ENCODE data around the gene NFE2L2. TPM values are rescaled to one million over a fixed set of nuclear protein-coding genes. Genes with fewer than 3 reads are reported as not detected.
"Not testable (repeated sequence)": the region's sequence is repeated elsewhere in the genome, so short reads cannot be mapped to it uniquely, and the experiment has no call there.

Gene NFE2L2
- total RNA-seq, 1 donor from 2014 or later, result 92.3 TPM

GRCh38 chr2:177257471-177257870 lies 7.1 kb downstream of the NFE2L2 start:
- no peak for DNase-seq

DNA sequence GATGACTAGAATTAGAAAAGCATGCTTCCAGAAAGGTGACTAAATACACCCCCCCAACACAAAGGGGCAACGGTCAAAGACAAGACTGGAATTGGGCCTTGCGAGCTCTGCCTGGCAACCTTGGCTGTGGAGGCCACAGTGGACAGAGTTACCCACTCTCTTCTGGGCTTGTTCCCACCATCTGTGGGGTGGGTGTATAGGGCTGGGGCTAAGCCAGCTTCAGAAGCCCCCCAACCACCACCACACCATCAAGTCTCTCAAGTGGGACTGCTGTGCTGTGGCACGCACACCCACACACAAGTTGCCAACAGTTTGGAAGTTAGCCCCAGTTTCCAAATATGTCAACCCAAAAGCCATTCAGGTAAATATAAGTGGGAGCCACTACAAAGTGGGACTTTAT lies 7.8 kb downstream of the NFE2L2 start:
- no peak for DNase-seq

DNA sequence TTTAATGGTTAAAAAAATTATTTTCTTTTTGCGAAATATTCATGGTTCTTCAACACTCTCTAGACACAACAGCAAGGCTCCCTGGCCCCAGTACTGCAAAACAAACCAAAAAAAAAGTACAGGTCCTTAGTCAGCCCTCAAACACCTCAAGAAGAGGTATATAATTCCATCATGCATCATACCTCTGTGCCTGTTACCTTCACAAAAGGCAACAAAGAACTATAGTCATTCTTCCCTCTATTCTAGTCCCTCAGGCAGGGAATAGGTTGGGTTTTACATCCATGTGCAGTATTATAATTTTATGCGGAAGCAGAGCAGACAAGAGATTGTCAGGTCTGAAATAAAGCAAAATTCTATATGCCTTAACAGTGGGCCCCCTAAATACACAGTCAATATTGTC lies 8.5 kb downstream of the NFE2L2 start:
- no peak for DNase-seq

- no peak for DNase-seq
Observed at GRCh38 chr2:177255227-177255601, 9.3 kb downstream of the NFE2L2 start.

- peak; percentile 46 for DNase-seq
Observed at GRCh38 chr2:177254433-177255226, 9.9 kb downstream of the NFE2L2 start.

DNA sequence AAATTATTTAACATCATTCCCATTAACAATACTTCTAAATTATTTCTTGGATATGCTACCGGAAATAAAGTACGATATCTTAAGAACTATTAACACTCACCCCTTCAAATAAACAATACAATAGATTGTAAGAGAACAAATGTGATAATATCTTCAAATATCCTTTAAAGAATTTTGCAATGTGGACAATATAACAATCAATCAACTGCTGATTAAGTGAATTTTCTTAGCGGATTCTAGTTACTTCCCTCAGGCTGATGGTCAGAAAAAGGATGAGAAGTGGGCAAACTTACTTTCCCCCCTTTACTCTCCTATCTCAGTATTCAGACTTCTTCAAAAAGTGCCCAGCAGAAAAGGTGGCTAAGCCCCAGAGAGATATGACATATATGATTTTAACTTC lies 10.8 kb downstream of the NFE2L2 start:
- DNase-seq, result no peak

DNA sequence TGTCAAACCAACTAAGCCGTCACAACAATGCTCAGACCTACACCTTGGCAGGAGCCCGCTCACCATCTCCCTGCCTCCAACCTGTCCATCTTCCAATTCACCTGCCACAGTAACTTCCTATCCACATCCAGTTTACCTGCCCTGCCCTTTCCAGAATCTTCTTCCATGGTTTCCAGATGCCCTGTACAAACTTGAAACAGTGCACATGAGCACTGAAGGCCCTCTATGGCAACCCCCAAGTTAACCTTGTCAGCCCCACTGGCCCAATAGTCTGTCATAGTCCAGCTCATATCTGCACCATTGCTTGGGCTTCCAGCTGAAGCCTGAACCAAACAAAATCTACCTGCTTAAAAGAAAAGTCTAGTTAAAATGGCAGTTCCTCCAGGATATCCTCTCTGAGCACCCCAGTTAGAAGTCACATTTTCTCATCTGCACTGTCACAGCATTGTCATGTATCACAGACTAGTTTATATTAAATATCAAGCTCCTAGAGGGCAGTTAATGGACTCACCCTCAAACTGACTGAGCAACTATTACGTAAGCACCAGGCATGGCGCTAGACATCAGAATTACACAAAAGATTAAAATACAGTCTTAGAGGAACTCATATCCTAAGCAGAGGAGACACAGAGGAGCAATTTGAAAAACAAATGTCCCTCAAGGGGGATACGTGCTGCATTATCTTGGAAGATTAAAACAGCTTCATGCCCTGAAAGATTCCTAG lies 11.6 kb downstream of the NFE2L2 start:
- DNase-seq, result no peak

DNA sequence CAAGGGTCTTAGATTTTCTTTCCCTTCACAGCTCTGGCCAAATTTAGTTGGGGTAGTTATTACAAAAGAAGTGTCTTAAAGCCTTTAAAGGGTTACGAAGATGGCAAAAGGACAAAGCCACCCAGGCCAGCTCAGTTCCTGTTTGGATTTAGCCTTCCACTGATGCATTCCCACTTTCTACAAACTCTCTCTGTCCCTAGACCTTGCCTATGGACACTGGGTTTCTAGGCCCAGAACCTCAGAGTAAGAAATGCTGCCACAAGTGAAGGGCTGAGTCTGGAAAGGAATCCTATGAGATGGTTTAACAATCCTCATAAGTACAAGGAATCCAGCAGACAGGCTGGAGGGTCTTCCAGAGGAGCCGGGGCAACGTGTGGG lies 13.4 kb downstream of the NFE2L2 start:
- DNase-seq, result no peak

GRCh38 chr2:177250461-177250860 lies 14.1 kb downstream of the NFE2L2 start:
- no peak for DNase-seq

GRCh38 chr2:177249038-177249437 lies 15.5 kb downstream of the NFE2L2 start:
- DNase-seq, result no peak

GRCh38 chr2:177247693-177248262 lies 16.7 kb downstream of the NFE2L2 start:
- DNase-seq, result no peak

DNA sequence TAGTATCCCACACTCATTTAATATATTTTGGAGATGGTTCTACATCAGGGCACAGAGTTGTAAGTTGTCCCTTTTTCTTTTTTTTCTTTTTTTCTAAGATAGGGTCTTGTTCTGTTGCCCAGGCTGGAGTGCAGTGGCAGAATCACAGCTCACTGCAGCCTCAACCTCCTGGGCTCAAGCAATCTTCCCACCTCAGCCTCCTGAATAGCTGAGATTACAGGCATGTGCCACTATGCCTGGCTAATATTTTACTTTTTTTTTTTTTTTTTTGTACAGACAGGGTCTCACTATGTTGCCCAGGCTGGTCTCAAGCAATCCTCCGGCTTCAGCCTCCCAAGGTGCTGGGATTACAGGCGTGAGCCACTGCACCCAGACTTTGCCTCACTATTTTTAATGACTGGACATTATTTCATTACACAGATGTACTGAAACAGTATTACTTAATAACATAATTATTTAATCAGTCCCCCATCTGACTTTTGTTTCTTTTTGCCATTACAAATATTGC lies 17.9 kb downstream of the NFE2L2 start:
- not testable (repeated sequence) for DNase-seq

DNA sequence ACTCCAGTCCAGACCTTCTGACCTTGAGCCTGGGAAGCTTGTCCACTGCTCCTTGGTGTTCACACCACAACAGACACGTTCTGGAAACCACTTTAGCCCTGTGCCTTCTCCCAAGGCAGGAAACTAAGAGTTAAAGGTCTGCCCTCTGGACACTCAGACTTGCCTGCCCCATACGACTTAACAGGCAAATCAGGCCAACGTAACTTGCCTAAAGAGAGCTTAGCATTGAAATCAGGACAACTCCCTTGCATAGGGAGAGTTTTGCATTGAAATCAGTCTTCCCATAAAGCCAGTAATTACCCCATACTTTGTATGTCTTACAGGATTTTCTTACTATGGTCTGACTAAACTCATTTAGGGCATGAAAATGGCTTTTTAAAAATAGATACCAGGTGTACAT lies 18.5 kb downstream of the NFE2L2 start:
- no peak for DNase-seq

DNA sequence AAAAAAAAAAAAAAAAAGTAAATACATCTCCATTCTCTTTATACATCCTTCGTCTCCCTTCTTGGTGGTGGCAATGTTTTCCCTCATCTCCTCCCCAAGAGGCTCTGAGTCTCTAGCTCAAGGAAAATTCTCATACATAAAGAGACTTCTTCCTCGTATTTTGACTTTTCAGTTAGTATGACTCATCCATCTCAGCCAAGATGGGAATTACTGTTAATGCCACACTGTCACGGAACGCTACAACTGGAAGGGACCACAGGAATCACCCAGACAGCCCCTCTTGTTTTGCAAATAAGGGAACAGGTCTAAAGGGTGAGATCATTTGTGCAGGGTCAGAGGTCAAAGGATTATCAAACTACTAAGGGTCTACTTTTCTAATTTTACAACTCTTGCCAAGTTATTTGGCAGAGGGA lies 19.5 kb downstream of the NFE2L2 start:
- DNase-seq, result peak; percentile 48

DNA sequence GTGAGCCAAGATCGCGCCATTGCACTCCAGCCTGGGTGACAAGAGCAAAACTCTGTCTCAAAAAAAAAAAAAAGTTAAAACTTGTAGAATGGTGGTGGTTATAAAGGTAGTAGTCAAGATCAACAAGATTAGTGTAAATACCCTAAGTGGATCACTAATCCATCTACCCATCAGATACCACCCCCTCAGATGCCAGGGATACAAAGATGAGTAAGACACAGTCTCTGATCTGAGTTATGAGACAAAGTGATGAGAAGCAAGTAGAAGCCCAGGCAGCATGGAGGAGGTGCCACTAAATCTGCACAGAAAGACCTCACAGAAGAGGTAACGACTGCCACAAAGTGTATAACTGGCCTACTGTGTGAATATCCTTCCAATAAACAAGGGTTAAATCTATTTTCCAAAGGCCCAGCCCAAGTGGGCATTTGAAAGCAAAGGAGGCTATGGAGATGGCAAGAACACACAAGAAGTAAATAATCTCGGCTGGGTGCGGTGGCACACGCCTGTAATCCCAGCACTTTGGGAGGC lies 20.2 kb downstream of the NFE2L2 start:
- DNase-seq, result no peak

- DNase-seq, result no peak
Observed at GRCh38 chr2:177243476-177243875, 21.1 kb downstream of the NFE2L2 start.

DNA sequence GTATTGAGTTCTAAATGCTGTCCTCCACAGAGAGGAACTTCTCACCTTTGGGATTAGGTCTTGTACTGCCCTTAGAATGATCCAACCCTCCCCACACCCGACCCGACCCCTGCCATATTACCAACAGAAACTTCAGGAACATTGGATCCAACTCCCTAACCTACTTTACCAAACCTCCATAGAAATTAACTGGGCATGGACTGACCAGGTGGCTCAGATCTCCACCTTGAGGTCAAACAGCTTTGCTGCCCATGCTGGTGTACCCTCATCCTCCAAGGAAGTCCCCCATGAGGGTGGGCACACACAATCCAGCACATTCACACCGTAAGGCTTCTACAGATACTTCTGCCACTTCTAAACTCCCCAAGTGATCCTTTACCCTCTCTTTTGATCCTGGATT lies 21.5 kb downstream of the NFE2L2 start:
- DNase-seq, result no peak

- DNase-seq, result peak; percentile 91
Observed at GRCh38 chr2:177242121-177242987, 22.2 kb downstream of the NFE2L2 start.

DNA sequence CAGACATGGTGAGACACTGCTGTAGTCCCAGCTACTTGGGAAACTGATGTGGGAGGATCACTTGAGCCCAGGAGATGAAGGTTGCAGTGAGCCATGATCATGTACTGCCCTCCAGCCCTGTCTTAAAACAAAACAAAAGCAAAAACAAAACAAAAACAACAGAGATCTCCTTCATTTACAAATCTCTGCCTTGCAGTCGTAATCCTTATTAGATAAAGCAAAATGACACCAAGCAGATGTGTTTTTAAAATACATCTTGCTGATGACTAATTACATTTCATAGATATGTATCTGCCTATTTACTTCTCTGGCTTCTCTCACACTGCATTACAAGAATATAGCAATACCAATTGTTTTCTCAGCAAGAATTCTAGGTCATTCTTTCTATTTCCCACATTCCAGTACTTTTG lies 22.8 kb downstream of the NFE2L2 start:
- no peak for DNase-seq

DNA sequence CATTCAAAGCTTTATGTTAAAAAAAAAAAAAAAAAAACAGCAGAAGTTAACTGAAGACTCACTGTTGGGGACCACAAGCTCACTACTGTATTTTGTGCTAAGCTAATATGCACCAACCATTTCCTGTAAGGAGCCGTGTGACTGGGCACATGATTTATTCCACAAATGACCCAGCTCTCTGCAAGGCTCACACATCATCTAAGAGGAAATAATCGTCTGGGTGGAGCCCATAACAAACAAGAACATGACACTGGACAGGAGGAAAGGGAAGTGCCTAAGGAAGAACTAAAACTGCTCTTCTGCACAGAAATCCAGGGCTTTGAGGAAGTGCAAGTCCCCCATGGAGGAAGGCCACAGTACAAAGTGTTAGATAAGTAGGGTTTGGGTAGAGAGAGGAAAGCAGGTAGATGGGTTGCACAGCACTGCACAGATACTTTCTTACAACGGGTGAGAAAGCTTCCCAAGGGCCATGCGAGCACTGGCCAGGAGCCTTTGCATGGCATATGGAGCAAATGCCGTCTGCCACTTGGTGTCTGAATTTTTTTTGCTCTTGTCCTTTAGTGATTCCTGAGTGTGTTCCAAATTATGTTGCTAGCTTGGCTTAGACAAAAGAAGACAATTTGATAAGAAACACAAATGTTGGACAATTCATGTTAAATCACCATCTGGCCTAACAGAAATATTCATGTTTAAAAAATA lies 24.4 kb downstream of the NFE2L2 start:
- peak; percentile 76 for DNase-seq

- DNase-seq, result no peak
Observed at GRCh38 chr2:177239053-177239452, 25.5 kb downstream of the NFE2L2 start.
